HepG2 (cell line): ENCODE results near the gene BBC3. TPM values are rescaled to one million over a fixed set of nuclear protein-coding genes. Genes with fewer than 3 reads are reported as not detected.

ENCODE experiments used
- ARHGAP35 ChIP-seq: sonication (generic); formaldehyde crosslinking; IDR thresholded peaks from 2 replicates; pipeline ENCODE4 v1.9.0; 2022; ENCODE audit warnings: mild to moderate bottlenecking, inconsistent platforms, moderate library complexity, missing genetic modification reagents, borderline replicate concordance
- CBX2 ChIP-seq, 2 experiments: fragments of 200-600 bp in 1 of 2; sonication (generic); formaldehyde crosslinking in 1 of 2; IDR thresholded peaks; 2 replicates each; pipeline versions ENCODE4 v1.7.0 to v1.8.1; 2018 to 2022; ENCODE audit warnings: low read depth in 2 of 2, low read length in 1 of 2, mild to moderate bottlenecking in 1 of 2, missing genetic modification reagents in 1 of 2
- FIP1L1 ChIP-seq: fragments of 200-400 bp; formaldehyde crosslinking; IDR thresholded peaks from 2 replicates; pipeline ENCODE4 v1.6.1; 2018; ENCODE audit warnings: low read depth, mild to moderate bottlenecking, low read length, moderate library complexity, borderline replicate concordance; ENCODE audit not compliant: insufficient read depth
- FOXJ3 ChIP-seq: sonication (generic); formaldehyde crosslinking; IDR thresholded peaks from 2 replicates; pipeline ENCODE4 v1.4.0; 2020; ENCODE audit warnings: missing genetic modification reagents, mild to moderate bottlenecking, borderline replicate concordance
- NONO ChIP-seq, 2 experiments: fragments of 450-650 bp in 1 of 2; sonication (generic) in 1 of 2; formaldehyde crosslinking in 1 of 2; IDR thresholded peaks in 1 of 2; conservative IDR thresholded peaks in 1 of 2; 2 replicates each; pipeline versions ENCODE4 v1.6.1 to v1.8.0; 2017 to 2022; ENCODE audit warnings: mild to moderate bottlenecking in 1 of 2, missing genetic modification reagents in 1 of 2, moderate library complexity in 1 of 2
- RERE ChIP-seq: IDR thresholded peaks from 2 replicates; pipeline ENCODE4 v1.6.1; 2016; ENCODE audit warnings: low read depth, missing genetic modification reagents, missing compliant biosample characterization
- ZNF124 ChIP-seq: sonication (generic); formaldehyde crosslinking; IDR thresholded peaks from 2 replicates; pipeline ENCODE4 v1.4.0; 2020; ENCODE audit warnings: missing genetic modification reagents
- ZNF17 ChIP-seq: sonication (generic); formaldehyde crosslinking; IDR thresholded peaks from 2 replicates; pipeline ENCODE4 v1.5.0; 2020; ENCODE audit warnings: mild to moderate bottlenecking, missing genetic modification reagents
- ZNF558 ChIP-seq: sonication (generic); formaldehyde crosslinking; IDR thresholded peaks from 2 replicates; pipeline ENCODE4 v1.9.0; 2022; ENCODE audit warnings: mild to moderate bottlenecking, missing genetic modification reagents, borderline replicate concordance
- ZNF660 ChIP-seq: sonication (generic); formaldehyde crosslinking; IDR thresholded peaks from 2 replicates; pipeline ENCODE4 v1.5.1; 2020; ENCODE audit warnings: mild to moderate bottlenecking, low read depth, missing genetic modification reagents, borderline replicate concordance
- polyA plus RNA-seq, 8 experiments: library from polyadenylated mRNA; depleted of rRNA in 3 of 8; stranded (reverse) in 7 of 8; unstranded in 1 of 8; fragments of >200 nt; fragmentation: Illumina TruSeq in 4 of 8; extraction: Trizol in 4 of 8; gene quantifications; 2 replicates each; pipeline versions ENCODE4 v1.2.1 to v1.2.3, GENCODE V29; 2011 to 2016; ENCODE audit warnings: low read depth in 4 of 8, missing spikeins in 1 of 8, mixed read lengths in 1 of 8; ENCODE audit not compliant: insufficient read depth in 1 of 8
- total RNA-seq, 5 experiments: library from RNA; depleted of rRNA; stranded (reverse); fragments of >200 nt; fragmentation: Illumina TruSeq; extraction: Trizol; gene quantifications; 2 replicates each; pipeline ENCODE4 v1.2.3, GENCODE V29; 2016; ENCODE audit warnings: low read depth in 1 of 5
- TF ChIP-seq, protein P1 (sequence below): sonication (generic); formaldehyde crosslinking; IDR thresholded peaks from 2 replicates; pipeline ENCODE4 v1.4.0; 2020; ENCODE audit warnings: missing genetic modification reagents, borderline replicate concordance
- TF ChIP-seq, protein P2 (sequence below): IDR thresholded peaks from 2 replicates; pipeline ENCODE4 v1.6.1; 2016; ENCODE audit warnings: low read depth
- TF ChIP-seq, protein P3 (sequence below): sonication (generic); formaldehyde crosslinking; IDR thresholded peaks from 2 replicates; pipeline ENCODE4 v1.5.1; 2020; ENCODE audit warnings: mild to moderate bottlenecking, missing genetic modification reagents

The BBC3 gene
- total and polyA plus RNA-seq, 2 of the 13 experiments (the other 11 are each of a cell fraction or from before 2014, with no cell fraction given), result 6.1 to 8.8 TPM

DNA sequence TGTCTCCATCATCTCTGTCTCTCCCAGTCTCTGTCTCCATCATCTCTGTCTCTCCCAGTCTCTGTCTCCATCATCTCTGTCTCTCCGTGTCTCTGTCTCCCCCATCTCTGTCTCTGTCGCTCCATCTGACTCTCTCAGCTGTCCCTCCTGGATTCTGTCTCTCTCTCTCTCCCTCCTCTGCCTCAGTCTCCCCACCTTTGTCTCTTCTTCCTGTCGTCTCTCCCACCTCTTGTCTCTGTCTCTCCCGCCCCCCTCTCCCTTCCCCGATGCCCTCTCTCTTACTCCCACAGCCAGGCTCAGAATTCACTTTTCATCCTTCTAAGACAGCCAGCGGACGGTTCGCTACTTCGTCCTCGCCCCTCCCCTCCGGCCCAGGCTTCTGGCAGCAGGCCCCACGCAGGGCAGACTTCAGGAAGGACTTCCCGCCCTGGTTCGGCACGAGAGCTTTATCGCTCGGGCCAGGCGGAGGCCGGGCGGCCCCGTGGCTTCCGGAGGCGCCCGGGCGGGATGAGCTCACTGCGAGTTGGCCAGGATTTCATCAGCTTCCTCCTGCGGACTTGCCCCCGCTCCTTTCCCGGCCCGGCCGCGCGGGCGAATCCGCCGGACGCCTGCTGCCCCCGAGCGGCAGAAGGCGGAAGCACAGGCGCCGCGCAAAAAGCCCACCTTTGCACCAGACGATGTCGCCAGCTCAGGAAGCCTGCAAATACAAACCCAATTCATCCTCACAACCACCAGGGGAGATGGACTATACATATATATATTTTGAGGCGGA is 13.0 kb upstream of the BBC3 start (continued):
- TF ChIP-seq ARHGAP35 (CRISPR knock-in tag), result peak; percentile 63; the same call in 1 of the 2 replicates
- peak; percentile 82; the same call in 1 of the 2 replicates for TF ChIP-seq ZNF124 (CRISPR knock-in tag)
- no peak for TF ChIP-seq CBX2 (IDR thresholded peaks at IDR 0.05; ENCODE audit: low read depth, low read length)
- TF ChIP-seq CBX2 (CRISPR knock-in tag; IDR thresholded peaks at IDR 0.05; ENCODE audit: low read depth), result no peak
- TF ChIP-seq ZNF558 (CRISPR knock-in tag), result 0 out of 2 replicates have a peak, but pooled peaks have one; percentile 32
- TF ChIP-seq, protein P1, sequence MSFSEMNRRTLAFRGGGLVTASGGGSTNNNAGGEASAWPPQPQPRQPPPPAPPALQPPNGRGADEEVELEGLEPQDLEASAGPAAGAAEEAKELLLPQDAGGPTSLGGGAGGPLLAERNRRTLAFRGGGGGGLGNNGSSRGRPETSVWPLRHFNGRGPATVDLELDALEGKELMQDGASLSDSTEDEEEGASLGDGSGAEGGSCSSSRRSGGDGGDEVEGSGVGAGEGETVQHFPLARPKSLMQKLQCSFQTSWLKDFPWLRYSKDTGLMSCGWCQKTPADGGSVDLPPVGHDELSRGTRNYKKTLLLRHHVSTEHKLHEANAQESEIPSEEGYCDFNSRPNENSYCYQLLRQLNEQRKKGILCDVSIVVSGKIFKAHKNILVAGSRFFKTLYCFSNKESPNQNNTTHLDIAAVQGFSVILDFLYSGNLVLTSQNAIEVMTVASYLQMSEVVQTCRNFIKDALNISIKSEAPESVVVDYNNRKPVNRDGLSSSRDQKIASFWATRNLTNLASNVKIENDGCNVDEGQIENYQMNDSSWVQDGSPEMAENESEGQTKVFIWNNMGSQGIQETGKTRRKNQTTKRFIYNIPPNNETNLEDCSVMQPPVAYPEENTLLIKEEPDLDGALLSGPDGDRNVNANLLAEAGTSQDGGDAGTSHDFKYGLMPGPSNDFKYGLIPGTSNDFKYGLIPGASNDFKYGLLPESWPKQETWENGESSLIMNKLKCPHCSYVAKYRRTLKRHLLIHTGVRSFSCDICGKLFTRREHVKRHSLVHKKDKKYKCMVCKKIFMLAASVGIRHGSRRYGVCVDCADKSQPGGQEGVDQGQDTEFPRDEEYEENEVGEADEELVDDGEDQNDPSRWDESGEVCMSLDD (CRISPR knock-in tag), result peak; percentile 75; the same call in 1 of the 2 replicates
- no peak for TF ChIP-seq FIP1L1
- TF ChIP-seq, protein P2, sequence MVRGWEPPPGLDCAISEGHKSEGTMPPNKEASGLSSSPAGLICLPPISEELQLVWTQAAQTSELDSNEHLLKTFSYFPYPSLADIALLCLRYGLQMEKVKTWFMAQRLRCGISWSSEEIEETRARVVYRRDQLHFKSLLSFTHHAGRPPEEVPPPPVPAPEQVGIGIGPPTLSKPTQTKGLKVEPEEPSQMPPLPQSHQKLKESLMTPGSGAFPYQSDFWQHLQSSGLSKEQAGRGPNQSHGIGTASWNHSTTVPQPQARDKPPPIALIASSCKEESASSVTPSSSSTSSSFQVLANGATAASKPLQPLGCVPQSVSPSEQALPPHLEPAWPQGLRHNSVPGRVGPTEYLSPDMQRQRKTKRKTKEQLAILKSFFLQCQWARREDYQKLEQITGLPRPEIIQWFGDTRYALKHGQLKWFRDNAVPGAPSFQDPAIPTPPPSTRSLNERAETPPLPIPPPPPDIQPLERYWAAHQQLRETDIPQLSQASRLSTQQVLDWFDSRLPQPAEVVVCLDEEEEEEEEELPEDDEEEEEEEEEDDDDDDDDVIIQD (CRISPR knock-in tag), result 0 out of 2 replicates have a peak, but pooled peaks have one; percentile 31
- TF ChIP-seq, protein P3, sequence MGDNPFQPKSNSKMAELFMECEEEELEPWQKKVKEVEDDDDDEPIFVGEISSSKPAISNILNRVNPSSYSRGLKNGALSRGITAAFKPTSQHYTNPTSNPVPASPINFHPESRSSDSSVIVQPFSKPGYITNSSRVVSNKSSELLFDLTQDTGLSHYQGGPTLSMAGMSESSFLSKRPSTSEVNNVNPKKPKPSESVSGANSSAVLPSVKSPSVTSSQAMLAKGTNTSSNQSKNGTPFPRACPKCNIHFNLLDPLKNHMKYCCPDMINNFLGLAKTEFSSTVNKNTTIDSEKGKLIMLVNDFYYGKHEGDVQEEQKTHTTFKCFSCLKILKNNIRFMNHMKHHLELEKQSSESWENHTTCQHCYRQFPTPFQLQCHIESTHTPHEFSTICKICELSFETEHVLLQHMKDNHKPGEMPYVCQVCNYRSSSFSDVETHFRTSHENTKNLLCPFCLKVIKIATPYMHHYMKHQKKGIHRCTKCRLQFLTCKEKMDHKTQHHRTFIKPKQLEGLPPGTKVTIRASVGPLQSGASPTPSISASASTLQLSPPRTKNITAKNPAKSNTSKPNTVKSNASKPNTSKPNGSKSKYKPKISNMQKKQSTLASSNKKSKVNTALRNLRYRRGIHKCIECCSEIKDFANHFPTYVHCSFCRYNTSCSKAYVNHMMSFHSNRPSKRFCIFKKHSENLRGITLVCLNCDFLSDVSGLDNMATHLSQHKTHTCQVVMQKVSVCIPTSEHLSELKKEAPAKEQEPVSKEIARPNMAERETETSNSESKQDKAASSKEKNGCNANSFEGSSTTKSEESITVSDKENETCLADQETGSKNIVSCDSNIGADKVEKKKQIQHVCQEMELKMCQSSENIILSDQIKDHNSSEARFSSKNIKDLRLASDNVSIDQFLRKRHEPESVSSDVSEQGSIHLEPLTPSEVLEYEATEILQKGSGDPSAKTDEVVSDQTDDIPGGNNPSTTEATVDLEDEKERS (CRISPR knock-in tag), result peak; percentile 85; the same call in 1 of the 2 replicates
- no peak for TF ChIP-seq RERE
- peak; percentile 49; the same call in 1 of the 2 replicates for TF ChIP-seq FOXJ3
- TF ChIP-seq ZNF660 (CRISPR knock-in tag), result no peak
- TF ChIP-seq NONO (IDR thresholded peaks at IDR 0.05), result no peak
- peak; percentile 95 for TF ChIP-seq NONO (CRISPR knock-in tag; conservative IDR thresholded peaks at IDR 0.05)
- TF ChIP-seq ZNF17 (CRISPR knock-in tag), result peak; percentile 60; the same call in 1 of the 2 replicates
